Measurements from ENCODE around the gene AMELY.

AMELY gene

DNA sequence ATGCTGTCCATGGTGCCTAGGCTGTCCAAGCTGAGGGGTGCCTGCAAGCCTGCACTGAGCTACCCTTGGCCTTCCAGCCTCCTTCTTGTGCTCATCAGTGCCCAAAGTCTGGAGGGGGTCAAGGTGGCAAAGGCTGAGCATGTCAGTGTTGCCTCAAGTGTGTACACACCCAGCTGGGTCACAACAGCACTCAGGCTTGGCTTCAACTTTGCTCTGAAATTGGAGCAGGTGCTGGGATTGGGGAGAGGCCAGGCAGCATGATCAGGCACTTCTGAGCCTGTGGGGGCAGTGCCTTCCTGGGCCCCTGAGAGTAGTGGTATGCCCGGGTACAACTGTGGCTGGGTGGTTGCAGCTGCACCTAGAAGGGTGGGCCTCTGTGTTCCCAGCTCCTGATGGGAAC lies 17.7 kb upstream of the AMELY start:
- H3K4me3 ChIP-seq (ENCODE audit: low read depth, low read length), result no peak overlapping the region
- DNase-seq (ENCODE audit: low read depth, low spot score), result no peak
- CTCF ChIA-PET, result no interaction called here
- POLR2A ChIA-PET, result no interaction called here
- TF ChIP-seq, protein P1, sequence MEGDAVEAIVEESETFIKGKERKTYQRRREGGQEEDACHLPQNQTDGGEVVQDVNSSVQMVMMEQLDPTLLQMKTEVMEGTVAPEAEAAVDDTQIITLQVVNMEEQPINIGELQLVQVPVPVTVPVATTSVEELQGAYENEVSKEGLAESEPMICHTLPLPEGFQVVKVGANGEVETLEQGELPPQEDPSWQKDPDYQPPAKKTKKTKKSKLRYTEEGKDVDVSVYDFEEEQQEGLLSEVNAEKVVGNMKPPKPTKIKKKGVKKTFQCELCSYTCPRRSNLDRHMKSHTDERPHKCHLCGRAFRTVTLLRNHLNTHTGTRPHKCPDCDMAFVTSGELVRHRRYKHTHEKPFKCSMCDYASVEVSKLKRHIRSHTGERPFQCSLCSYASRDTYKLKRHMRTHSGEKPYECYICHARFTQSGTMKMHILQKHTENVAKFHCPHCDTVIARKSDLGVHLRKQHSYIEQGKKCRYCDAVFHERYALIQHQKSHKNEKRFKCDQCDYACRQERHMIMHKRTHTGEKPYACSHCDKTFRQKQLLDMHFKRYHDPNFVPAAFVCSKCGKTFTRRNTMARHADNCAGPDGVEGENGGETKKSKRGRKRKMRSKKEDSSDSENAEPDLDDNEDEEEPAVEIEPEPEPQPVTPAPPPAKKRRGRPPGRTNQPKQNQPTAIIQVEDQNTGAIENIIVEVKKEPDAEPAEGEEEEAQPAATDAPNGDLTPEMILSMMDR (IDR thresholded peaks at IDR 0.05; ENCODE audit: insufficient read depth, low read length, missing control alignments), result no peak

- CTCF ChIA-PET, result no interaction called here
- TF ChIP-seq, protein P1 (IDR thresholded peaks at IDR 0.05; ENCODE audit: insufficient read depth, low read length, missing control alignments), result no peak
- POLR2A ChIA-PET, result no interaction called here
- H3K4me3 ChIP-seq (ENCODE audit: low read depth, low read length), result no peak overlapping the region
- DNase-seq (ENCODE audit: low read depth, low spot score), result no peak
Observed at GRCh38 chrY:6928265-6928664, 16.7 kb upstream of the AMELY start.

GRCh38 chrY:6921061-6921460 lies 9.5 kb upstream of the AMELY start:
- DNase-seq (ENCODE audit: low read depth, low spot score), result no peak
- ChIA-PET POLR2A (no interaction called here), CTCF (no interaction called here)
- TF ChIP-seq, protein P1 (IDR thresholded peaks at IDR 0.05; ENCODE audit: insufficient read depth, low read length, missing control alignments), result no peak
- H3K4me3 ChIP-seq (ENCODE audit: low read depth, low read length), result no peak overlapping the region

GRCh38 chrY:6913362-6913761 lies 1.8 kb upstream of the AMELY start:
- DNase-seq (ENCODE audit: low read depth, low spot score), result no peak
- ChIA-PET POLR2A (no interaction called here), CTCF (no interaction called here)
- no peak overlapping the region for H3K4me3 ChIP-seq (ENCODE audit: low read depth, low read length)
- TF ChIP-seq, protein P1 (IDR thresholded peaks at IDR 0.05; ENCODE audit: insufficient read depth, low read length, missing control alignments), result no peak

DNA sequence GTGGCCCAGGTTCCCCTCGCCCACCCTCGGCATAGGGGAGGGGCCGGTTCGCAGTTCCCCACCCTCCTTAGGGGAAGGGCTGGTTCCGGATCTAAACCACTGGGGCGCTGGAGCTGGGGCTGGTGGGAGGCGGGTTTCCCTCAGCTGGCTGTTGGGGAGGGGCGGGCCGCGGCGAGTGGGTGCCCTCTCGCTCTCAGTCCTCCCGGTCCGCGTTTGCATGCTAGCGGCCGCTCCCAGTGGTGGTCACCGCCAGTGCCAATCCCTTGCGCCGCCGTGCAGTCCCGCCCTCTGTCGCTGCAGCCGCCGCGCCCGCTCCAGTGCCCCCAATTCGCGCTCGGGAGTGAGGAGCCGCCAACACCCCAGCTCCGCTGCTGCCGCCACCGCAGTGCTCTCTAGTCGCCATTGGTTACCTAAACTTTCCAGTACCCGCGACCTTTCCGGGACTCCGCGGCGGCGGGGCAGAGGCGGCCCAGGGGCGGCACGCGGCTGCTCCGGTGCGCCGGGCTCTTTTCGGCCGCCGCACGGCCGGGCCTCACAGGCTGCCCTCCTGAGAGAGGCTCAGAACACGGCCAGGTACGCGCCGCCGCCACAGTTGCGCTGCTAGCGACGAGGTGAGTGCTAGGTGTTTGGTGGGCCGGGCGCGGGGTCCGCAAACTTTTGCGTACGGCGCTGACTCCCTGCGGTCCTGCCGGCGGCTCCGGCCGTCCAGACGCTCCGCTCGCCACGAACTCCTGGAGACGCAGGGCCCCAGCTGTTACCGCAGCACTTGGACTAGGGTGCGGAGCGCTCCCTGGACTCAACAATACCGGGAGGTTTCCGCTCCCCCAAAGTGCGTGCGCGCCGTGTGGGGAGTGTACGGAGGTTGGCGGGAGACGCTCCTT lies 940 bp downstream of the AMELY start, which contains the start of gene TBL1Y:
TBL1Y (plus strand) TSS at position 326 of the 881 bp plus-strand sequence. CDS start 114,388 bp downstream, outside the sequence.
- no peak within 1 kb of the TSS for H3K4me3 ChIP-seq (ENCODE audit: low read depth, low read length)
- no peak for DNase-seq (ENCODE audit: low read depth, low spot score)
- ChIA-PET POLR2A (no interaction called here), CTCF (no interaction called here)
- TF ChIP-seq, protein P1 (IDR thresholded peaks at IDR 0.05; ENCODE audit: insufficient read depth, low read length, missing control alignments), result no peak

GRCh38 chrY:6909856-6910255 lies 1.7 kb downstream of the AMELY start:
- TF ChIP-seq, protein P1 (IDR thresholded peaks at IDR 0.05; ENCODE audit: insufficient read depth, low read length, missing control alignments), result no peak
- ChIA-PET POLR2A (no interaction called here), CTCF (no interaction called here)
- H3K4me3 ChIP-seq (ENCODE audit: low read depth, low read length), result no peak overlapping the region
- no peak for DNase-seq (ENCODE audit: low read depth, low spot score)

Measured in AG04449 (cell line).